T follicular helper cell (primary cell): ENCODE results near the gene GABBR2.

Experiments
- DNase-seq: peaks from one replicate; pipeline ENCODE4 v3.0.0-alpha.2; 2020; ENCODE audit warnings: low read depth

Gene GABBR2

DNA sequence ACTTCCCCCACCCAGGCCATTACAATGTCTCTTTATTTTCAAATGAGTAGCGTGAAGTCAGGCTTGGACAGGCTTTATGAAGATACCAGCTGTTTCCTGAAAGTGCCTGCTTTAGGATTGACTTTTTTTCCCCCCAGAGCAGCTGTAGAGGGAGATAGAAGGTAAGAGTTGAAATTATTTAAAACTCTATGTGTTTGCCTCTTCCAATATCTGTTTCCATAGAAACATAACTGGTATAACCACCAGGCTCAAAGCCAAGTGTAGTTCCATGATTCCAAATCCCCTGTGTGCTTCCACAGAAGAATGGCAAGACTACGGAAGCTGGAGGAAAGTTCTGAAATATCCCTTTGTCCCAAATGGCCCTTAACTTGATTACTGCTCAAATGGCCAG, 365.9 kb downstream of the GABBR2 start:
- DNase-seq = no peak

DNA sequence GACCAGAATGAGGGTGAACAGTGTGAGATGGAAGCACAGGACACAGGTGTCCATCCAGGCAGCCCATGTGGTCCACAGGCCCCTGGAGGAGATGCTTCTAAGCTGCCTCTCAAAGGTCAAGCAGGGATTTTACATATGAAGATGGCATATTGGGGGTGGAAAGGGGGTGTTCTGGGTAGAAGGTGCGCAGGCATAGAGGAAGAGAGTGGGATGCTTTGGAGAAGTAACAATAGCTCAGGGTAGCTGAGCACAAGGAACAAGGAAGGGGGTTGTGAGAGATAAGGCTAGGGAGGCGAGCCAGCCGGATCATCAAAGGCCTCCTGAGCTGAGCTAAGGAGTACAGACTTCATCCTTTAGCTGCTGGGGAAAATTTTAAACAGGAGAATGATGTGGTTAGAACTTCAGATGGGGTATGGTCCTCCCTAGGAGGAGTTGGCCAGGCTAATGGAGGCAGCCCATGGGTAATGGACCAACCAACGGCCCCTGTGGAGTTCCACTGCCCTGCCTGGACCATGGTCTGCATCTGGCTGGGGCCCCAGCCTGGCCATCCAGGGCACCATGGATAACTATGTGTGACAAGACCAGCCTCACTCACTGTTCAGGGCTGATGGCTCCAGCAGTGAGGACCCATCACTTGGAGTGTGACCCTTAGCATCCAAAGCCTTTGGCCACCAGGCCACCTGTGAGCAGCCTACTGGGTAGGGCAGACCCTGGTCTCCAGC, 366.5 kb downstream of the GABBR2 start:
- DNase-seq = no peak

DNA sequence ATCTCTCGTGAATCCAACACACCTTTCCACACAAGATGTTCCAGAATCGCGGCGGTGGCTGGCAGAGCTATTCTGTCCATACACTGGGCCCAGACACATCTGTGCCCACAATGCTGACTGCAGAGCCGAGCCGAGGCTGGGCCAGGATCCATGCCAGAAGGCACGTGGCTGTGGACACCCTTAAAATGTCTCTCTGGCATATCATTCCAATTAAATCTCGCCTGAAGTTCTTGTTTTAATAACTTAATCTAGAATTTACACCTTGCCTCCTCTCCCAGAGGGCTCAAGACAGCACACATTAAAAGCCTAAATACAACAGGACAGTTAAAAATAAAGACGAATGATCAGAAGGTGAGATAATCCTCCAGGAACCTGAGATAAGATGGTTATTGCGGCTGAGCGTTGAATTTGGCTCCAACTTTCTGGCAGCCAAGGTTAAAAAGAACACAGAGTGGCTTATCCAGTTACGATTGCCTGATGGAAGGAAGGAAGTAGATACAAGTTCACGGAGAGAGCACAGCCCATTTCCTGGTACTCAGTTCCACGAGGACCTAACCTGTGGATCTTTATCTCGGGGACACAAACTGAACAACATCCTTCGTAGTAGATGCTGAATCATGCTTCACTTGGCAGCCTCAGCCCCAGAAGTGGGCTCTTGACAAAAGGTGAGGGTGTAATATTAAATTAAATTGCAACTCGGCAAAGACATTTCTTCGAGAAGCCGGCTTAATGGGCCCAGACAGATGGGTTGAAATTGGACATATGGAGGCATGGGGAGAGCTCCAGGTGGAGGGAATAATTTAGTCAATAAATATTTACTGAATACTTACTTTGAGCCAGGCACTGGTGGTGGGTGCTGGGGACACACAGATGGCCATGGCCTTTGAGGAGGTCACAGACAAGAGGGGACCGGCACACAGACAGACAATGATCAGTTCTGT, 367.3 kb downstream of the GABBR2 start:
- no peak for DNase-seq

DNA sequence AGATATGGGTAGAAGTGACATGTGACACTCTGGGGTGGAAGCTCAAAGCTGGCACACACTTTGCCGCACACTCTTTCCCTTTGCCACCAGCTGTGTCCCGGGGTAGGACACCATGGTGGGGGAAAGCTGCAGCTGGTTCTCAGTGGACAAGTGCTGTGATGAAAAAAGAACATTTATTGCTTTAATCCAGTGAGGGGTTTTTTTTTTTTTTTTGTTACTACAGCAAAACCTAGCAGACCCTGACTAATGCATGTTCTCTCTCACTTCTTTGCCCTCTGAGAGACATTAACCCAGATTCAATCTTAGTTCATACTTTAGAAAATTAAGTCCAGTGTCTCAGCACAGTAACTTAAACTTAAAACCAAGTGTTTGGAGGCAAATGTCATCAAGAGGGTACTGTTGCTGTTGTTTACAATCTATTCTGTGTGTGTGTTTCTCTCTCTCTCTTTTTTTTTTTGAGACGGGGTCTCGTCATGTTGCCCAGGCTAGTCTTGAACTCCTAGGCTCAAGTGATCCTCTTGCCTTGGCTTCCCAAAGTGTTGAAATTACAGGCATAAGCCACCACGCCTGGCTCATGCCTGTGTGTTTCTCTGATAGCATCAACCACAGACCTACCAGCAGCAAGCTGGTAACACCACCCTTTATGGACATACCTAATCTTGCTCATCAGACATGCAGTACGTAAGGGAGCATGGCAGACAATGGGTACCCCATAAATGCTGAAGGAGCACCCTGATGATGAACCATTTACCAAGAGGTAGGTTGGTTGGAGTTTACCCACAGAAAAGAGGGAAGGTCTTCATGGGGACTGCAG, 368.5 kb downstream of the GABBR2 start:
- DNase-seq = no peak

DNA sequence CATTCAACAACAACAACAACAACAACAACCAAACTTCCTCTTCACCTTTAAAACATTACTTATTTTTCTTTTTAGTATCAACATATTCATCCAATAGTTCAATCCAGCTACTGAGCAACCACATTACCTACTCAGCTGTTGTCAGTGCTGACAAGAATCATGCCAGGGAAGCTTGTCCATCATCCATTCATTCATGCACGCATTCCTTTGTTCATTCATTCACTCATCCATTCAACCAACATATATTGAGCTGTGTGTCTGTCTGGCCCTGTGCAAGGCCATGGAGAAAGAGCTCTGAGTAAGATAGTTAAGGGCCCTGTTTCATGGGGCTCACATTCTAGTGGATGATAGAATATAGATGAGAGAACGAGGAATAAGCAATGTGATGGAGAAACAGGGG, 373.1 kb downstream of the GABBR2 start:
- DNase-seq = no peak

DNA sequence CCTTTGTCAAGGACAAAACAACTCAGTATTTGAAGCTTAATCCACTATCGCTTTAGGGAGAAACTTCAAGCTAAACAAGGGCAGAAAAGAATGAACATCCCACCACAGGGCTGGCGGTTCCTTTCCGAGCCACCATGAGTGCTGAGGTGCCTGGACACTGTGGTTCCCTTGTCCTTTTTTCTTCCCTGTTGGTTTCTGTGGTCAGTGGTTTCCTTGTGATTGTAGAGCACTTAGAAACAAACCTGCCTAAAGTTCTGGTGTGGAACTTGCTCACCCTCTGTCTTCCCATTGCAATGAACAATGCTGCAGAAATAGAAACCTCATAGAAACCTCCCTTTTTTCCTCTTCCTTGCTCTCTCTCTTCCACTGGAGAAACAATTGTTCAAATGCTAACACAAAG, 373.9 kb downstream of the GABBR2 start:
- no peak for DNase-seq

DNA sequence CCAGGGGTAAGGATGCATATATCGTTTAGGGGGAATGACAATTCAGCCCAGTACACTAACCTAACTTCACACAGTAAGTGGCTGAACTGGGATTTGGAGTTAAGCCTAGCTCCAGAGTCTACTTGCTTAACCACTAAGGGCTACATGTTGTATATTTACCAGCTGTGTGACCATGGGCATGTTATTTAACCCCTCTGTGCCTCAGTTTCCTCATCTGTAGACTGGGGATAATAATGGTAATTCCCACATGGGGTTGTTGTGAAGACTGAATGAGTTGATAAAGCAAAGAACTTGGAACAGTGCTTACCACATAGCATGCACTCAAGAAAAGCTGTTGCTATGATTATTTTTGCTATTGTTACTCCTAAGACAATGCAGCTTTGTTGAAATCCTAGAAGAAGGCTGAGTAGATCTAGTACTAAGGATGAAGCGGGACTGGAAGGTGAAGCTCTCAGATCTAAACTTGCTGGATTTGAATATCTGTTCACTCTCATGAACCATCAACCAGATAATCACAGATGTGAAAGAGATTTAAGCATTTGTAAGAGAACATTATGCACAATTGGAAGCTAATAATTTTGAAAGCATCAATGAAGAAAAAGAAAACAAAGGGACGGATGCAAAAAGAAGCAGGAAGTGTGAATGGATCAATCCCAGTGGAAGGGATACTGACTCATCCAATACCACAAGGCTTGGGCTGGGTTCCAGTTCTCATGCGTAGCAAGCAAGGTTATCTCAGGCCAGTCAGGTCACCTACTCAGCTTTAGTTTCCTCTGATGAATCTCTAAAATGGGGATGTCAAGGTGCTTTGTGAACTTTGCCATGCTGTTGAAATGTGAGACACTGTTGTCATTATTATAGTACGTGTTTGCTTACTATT, 374.8 kb downstream of the GABBR2 start:
- DNase-seq = no peak

DNA sequence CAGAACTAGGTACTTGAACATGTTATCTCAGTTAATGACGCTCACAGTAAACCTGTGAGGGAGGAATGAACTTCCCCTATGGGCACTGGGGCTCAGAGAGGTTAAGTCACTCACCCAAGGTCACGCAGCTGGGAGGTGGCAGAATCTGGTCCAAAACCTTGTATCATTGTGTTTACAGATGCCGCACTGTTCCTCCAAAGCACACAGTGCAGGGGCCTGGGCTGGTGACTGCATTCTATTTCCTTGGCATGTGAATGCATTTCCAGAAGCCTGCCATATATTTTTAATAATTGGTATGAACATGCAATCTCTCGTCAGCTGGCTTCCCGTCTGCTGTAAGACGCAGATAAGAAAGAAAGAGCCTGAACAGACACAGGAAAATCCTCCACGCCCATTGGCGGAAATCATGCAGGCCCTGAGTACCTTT, 376.3 kb downstream of the GABBR2 start:
- DNase-seq = no peak

DNA sequence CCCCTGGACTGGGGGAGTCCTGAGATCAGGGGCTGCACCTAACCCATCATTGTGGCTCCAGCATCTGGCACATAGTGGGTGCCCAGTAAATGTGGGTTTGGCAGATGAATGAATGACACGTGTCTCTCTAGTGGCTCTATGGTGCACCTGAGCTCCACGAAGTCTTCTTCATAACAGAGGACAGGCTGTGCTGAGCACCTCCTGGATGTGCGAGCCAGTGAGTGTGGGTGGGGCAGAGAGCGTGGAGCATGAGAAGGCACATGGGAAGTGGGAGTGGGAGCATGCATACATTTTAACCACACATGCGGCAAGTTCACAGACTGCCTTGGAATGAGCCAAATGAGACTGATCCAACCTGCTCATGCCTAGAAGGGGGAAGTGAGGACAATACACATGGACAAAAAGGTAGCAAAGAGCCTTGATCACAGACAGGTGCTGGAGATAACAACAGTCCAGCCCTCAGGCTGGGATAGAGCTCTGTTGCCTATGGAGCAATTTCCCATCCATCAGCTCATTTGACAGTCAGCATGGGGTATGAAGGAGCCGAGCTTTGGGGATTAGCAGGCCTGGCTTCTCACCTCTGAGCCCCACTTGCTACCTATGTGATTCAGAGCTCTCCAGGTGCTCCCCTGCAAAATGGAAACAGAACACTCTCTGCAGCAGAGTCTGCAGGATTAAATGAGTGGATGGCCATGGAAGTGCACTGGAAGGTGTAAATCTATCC, 377.0 kb downstream of the GABBR2 start:
- no peak for DNase-seq

DNA sequence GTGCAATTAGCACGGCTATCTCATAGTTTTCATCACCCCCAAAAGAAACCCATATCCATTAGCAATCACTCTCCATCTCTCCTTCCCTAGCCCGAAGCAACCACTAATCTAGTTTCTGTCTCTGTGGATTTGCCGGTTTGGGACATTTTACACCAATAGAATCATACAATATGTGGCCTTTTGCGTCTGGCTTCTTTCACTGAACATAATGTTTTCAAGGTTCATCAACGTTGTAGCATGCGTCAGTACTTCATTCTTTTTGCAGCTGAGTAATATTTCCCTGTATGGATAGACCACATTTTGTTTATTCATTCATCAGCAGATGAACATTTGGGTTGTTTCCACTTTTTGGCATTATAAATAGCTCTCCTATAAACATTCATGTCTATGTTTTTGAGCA, 377.9 kb downstream of the GABBR2 start:
- DNase-seq = no peak

DNA sequence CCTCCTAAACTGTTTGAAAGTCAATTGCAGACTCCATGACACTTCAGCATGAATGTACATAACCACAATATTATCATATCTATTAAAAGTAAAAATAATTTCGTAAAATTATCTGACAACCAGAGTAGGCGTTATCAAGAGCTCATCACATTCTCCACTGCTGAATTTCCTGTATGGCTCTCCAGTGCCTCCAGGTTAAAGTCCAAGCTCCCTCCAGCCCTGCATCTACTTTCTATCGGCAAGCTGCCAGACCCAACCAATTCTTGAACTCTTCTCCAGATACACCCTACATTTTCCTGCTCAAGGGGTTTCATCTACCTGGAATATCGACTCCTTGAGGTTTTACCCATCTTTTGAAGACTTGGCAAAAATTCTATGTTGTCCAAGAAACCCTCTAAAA, 378.8 kb downstream of the GABBR2 start:
- DNase-seq = no peak

DNA sequence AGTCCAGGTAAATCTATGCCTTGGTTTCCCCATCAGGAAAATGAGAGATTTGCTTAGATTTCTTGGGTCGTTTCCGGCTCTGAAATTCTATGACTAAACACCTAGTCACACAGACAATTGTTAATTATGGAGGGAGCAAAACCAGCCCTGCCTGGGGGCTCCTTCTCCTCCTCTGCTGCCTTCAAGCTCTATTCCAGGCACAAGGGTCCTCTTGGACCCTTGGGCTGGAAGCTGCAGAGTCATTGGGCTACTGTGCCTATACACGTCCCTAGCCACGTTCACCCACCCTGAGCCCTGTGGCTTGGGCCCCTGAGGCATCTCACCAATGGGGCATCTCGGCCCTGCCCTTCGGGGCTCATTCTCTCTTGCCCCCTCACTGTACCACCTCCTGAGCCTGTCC, 379.5 kb downstream of the GABBR2 start:
- no peak for DNase-seq

DNA sequence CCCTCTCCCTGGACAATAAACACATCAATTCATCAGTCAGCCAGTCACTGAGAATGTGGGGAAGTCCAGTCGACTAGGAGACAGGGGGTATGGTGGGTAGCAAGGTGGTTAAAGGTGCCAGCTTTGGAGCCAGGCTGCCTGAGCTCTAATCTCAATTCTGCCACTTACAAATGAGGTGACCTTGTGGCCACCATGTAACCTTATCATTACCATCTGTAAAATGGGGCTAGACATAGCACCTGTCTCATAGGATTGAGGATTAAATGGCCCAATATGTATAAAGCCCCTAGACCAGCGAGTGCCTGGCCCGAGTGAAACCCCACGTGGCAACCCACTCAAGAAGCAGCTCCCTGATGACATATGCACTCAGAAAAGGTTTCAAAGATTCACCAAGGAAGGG, 380.0 kb downstream of the GABBR2 start:
- DNase-seq = no peak

DNA sequence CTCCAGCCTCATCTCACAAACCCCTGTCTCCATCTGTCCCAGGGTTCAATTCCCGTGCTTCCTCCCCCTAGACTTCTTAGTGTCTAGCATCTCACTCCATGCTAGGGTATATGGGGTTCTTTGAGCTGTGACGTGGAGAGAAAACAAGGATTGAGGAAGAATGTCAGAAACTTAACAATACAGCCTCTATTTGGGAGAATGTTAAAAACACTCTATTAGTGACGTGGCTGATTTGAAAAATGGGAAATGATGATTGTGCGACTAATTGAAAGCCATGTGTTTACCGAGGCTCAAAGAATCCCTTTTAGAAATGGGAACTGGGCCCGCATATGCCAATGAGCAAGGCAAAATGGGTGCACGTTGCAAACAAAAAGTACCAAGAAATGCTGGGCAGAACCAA, 380.6 kb downstream of the GABBR2 start:
- no peak for DNase-seq

DNA sequence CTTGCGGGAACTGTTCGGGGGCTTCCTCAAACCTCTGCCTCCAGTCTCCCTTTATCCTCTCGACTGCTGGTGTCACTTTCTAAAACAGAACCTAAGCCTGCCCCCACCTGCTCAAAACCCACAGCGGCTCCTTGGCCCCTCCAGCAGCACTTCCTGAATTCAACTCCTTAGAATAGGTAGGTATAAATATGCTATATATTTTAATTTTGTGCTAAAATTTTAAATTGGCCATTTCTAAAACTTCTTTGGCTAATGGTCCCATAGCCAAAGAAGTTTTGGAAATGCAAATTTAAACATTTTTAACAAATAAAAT, 381.5 kb downstream of the GABBR2 start:
- DNase-seq = no peak

DNA sequence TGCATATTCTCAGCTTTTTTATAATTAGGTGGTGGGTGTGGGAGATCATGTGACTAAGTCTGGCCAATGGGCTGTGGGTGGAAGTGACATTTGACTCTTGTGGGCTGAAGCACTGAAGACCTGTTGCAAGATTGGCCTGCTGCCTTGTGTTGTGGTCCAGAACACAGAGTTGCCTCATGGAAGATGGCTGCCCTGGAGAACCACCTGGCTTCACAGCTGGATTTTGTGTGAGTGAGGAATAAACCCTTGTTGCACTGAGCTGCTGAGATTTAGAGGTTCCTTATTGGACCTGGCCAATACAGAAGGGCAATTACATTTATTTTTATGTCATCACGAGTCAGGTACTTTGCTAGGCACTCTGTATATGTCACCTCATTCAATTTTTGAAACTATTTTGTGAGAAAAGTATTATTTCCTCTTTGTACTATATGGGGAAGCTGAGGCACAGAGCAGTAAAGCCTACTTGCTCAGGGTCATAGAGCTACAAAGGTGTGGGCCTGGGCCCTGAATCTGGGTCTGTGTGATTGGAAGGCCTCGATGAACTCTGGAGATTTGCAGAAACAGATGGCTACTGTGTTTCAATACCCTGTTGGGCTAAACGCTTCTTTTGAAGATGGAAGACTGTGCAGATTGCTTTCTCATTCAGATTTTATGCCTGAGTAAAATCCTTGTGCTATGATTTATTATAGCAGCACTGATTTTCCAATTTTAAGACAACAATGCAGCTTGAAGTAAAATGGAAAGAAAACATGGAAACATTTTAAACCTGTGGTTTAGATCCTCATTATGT, 382.1 kb downstream of the GABBR2 start:
- DNase-seq = no peak

DNA sequence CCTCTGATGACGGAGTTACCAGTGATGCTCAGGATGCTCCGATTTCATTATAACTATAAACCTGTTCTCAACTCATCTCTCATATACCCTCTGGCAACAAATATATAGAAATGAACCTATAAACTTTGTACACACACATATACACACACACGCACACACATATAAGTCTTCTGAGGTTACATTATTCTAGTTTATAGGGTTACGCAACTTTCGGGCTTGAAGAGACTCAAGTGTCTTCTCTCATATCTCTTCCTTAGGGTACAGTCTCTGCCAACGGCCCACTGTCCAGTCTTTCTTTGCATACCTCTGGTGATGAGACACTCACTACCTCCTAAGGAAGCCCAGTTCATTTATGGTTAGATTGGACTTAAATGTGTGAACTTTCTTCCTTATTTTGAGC, 383.9 kb downstream of the GABBR2 start:
- no peak for DNase-seq

DNA sequence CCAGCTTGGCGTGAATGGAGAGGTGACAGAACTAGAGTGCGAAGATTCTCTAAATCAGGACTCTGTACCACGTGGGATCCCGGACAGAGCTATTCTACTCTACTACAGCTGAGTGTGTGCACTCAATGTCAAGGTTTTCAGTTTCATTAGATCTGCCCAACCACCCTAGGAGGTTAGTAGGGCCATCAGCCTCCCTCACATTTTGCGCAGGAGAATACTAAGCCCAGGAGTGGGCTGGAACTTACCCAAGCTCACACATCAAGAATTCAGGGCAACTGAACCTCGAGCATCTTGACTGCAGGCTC, 385.0 kb downstream of the GABBR2 start:
- no peak for DNase-seq

DNA sequence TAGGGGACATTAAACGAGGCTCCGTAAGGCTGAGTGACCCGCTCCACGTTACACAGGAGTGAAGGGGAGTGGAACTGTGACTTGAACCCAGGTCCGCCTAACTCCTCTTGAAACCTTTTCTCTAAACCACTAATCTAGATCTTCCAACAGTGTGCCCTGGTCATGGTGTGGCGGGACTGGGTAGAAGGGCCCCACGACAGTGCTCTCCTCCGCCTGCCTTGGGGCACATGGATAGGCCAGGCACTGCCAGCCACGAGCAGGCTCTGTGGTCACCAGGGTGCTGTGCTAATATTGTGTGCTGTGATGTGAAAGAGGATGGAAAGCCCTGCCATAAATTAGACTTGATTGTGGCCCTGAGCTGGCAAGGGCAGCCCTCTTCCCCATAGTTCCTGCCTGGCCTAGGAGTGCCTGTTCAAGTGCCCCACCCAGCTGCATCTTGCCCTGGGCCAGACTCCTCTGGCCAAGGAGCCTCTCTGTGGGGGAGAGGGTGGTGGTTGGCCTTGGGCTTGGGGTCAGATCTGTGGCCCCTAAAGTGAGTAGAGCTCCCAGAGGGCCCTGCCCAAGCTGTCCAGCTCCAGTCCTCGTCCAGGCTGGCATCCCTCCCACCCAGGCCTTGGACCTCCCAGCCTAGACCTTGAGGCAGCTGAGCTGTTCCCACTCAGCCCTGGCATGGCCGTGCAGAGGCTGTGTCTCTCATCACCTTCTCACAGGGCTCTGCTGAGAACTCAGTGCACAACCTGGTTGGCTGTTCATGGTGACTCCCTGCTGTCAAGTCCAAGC, 385.5 kb downstream of the GABBR2 start:
- no peak for DNase-seq

DNA sequence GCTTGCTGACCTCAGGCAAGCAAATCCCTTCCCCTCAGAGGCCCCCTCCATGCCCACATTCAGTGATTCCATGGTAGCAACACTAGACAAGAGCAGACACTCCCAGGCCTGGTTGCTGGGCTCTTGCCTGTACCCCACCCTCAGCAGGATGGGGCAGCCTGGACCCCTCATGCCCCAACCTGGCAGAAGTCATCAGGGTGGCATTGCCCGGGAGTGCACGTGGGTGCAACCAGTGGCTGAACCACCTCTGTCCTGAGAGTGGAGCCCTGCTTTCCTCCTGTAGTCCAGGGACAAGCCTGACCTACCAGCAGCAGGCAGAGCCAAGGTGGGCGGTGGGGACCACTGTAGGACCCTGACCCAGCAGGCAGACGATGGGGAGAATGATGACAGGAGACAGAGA, 387.5 kb downstream of the GABBR2 start:
- DNase-seq = no peak
